H1 (cell line): ENCODE results near the gene MAPK11. TPM values are rescaled to one million over a fixed set of nuclear protein-coding genes. Genes with fewer than 3 reads are reported as not detected.

Experiments used
- CTCF ChIA-PET: fragments of 300-600 bp; sonication (Branson Sonifier 250); formaldehyde crosslinking; loops from one replicate; lab custom pipeline; 2021; ENCODE audit not compliant: partially characterized antibody; lab: Charles Lee
- POLR2A ChIA-PET: fragments of 300-600 bp; sonication (Branson Sonifier 250); formaldehyde crosslinking; loops from one replicate; lab custom pipeline; 2021; ENCODE audit warnings: inconsistent platforms; ENCODE audit not compliant: partially characterized antibody; lab: Charles Lee
- DNase-seq, 2 experiments: peaks; one replicate each; pipeline versions ENCODE4 v3.0.0 to v3.0.0-alpha.2; 2010 to 2022; ENCODE audit warnings: low spot score in 2 of 2, low read depth in 1 of 2, mixed read lengths in 1 of 2
- FAIRE-seq: peaks from 2 replicates; lab custom pipeline; 2011; peaks lifted over from hg19 to GRCh38; lab: Jason Lieb, UNC
- H2AFZ ChIP-seq: 2 replicates; pipeline ENCODE4 v1.8.1; 2012; ENCODE audit warnings: low read length, inconsistent platforms
- H2AK5ac ChIP-seq: 2 replicates; pipeline ENCODE4 v1.6.1; 2013; ENCODE audit warnings: low read depth, low read length
- H2BK120ac ChIP-seq: replicated peaks from 2 replicates; pipeline ENCODE3; 2013; ENCODE audit warnings: low read depth, low read length, inconsistent platforms
- H2BK12ac ChIP-seq: 2 replicates; pipeline ENCODE4 v1.6.1; 2013; ENCODE audit warnings: low read depth, low read length
- H2BK15ac ChIP-seq: 2 replicates; pipeline ENCODE4 v1.6.1; 2013; ENCODE audit warnings: low read length
- H2BK20ac ChIP-seq: 2 replicates; pipeline ENCODE4 v1.6.1; 2013; ENCODE audit warnings: low read length
- H2BK5ac ChIP-seq: 2 replicates; pipeline ENCODE4 v1.6.1; 2013; ENCODE audit warnings: low read depth, low read length
- H3K14ac ChIP-seq: 2 replicates; pipeline ENCODE4 v1.6.1; 2013; ENCODE audit warnings: inconsistent platforms; ENCODE audit not compliant: insufficient read length
- H3K18ac ChIP-seq: 2 replicates; pipeline ENCODE4 v1.6.1; 2013; ENCODE audit warnings: low read length; ENCODE audit errors: extremely low read depth
- H3K23ac ChIP-seq: 2 replicates; pipeline ENCODE4 v1.6.1; 2013; ENCODE audit warnings: inconsistent platforms; ENCODE audit not compliant: insufficient read length
- H3K23me2 ChIP-seq: 2 replicates; pipeline ENCODE4 v1.6.1; 2013; ENCODE audit warnings: low read depth, low read length
- H3K27ac ChIP-seq: 2 replicates; pipeline ENCODE4 v1.6.1; 2011; ENCODE audit warnings: low read depth, low read length, inconsistent platforms
- H3K27me3 ChIP-seq, 4 experiments: replicated peaks in 1 of 4; 1 replicate in 1 of 4; 2 replicates in 3 of 4; pipeline versions ENCODE4 v1.6.1 to v1.8.1; 2011 to 2013; ENCODE audit warnings: low read length in 3 of 4, mild to moderate bottlenecking in 3 of 4, inconsistent platforms in 2 of 4, mixed read lengths in 2 of 4, moderate library complexity in 1 of 4; ENCODE audit not compliant: control insufficient read depth in 3 of 4, insufficient read depth in 3 of 4; ENCODE audit errors: extremely low read depth in 1 of 4
- H3K36me3 ChIP-seq, 4 experiments: 2 replicates each; pipeline versions ENCODE4 v1.6.1 to v1.8.1; 2011 to 2013; ENCODE audit warnings: mild to moderate bottlenecking in 4 of 4, low read length in 3 of 4, moderate library complexity in 2 of 4, control low read depth in 1 of 4, inconsistent platforms in 1 of 4; ENCODE audit not compliant: insufficient read depth in 4 of 4, control insufficient read depth in 2 of 4
- H3K4ac ChIP-seq: replicated peaks from 2 replicates; pipeline ENCODE3; 2013; ENCODE audit warnings: low read length, low read depth, mixed read lengths, inconsistent platforms; ENCODE audit not compliant: insufficient read length
- H3K4me1 ChIP-seq, 4 experiments: replicated peaks in 1 of 4; 1 replicate in 1 of 4; 2 replicates in 3 of 4; pipeline versions ENCODE4 v1.6.1 to v1.8.1; 2011 to 2013; ENCODE audit warnings: low read length in 3 of 4, inconsistent platforms in 2 of 4, mixed read lengths in 1 of 4; ENCODE audit not compliant: insufficient read depth in 4 of 4, control insufficient read depth in 3 of 4
- H3K4me2 ChIP-seq, 2 experiments: 2 replicates each; pipeline versions ENCODE4 v1.6.1 to v1.8.1; 2011 to 2013; ENCODE audit warnings: low read depth in 2 of 2, low read length in 2 of 2, control low read depth in 1 of 2, inconsistent platforms in 1 of 2, mild to moderate bottlenecking in 1 of 2; ENCODE audit not compliant: insufficient read depth in 1 of 2
- H3K4me3 ChIP-seq, 4 experiments: fragments of 200-600, 300-600 bp in 1 of 4; sonication (generic), shearing (Covaris generic), sonication (Bioruptor Twin) in 1 of 4; 2 replicates each; pipeline versions ENCODE4 v1.5.1 to v1.8.1; 2011 to 2016; ENCODE audit warnings: low read length in 4 of 4, low read depth in 3 of 4, control low read depth in 2 of 4, inconsistent platforms in 2 of 4, mild to moderate bottlenecking in 2 of 4, mixed read lengths in 1 of 4, moderate library complexity in 1 of 4; ENCODE audit not compliant: insufficient read depth in 2 of 4; ENCODE audit errors: extremely low read depth in 1 of 4
- H3K56ac ChIP-seq: replicated peaks from 2 replicates; pipeline ENCODE3; 2013; ENCODE audit warnings: low read depth, mild to moderate bottlenecking, mixed read lengths, low read length, inconsistent platforms; ENCODE audit not compliant: insufficient read length
- H3K79me1 ChIP-seq: 2 replicates; pipeline ENCODE4 v1.6.1; 2013; ENCODE audit warnings: low read depth, low read length, control low read depth
- H3K79me2 ChIP-seq, 2 experiments: 2 replicates each; pipeline versions ENCODE4 v1.6.1 to v1.8.1; 2012 to 2013; ENCODE audit warnings: low read length in 2 of 2, mild to moderate bottlenecking in 2 of 2, inconsistent platforms in 1 of 2; ENCODE audit not compliant: insufficient read depth in 2 of 2, control insufficient read depth in 1 of 2
- H3K9ac ChIP-seq, 4 experiments: replicated peaks in 1 of 4; 1 replicate in 1 of 4; 2 replicates in 3 of 4; pipeline versions ENCODE4 v1.6.1 to v1.8.1; 2011 to 2013; ENCODE audit warnings: low read depth in 3 of 4, low read length in 3 of 4, control low read depth in 2 of 4, mild to moderate bottlenecking in 2 of 4, moderate library complexity in 2 of 4, inconsistent platforms in 1 of 4; ENCODE audit errors: extremely low read depth in 1 of 4
- H3K9me3 ChIP-seq, 2 experiments: 2 replicates each; pipeline versions ENCODE4 v1.6.1 to v1.8.1; 2012 to 2013; ENCODE audit warnings: mild to moderate bottlenecking in 2 of 2, moderate library complexity in 2 of 2, control low read depth in 1 of 2, inconsistent platforms in 1 of 2, low read depth in 1 of 2, low read length in 1 of 2, mixed read lengths in 1 of 2; ENCODE audit not compliant: insufficient read depth in 2 of 2
- H4K20me1 ChIP-seq, 2 experiments: replicated peaks in 1 of 2; 2 replicates each; pipeline versions ENCODE3 to v1.8.1; 2011 to 2013; ENCODE audit warnings: inconsistent platforms in 2 of 2, low read length in 2 of 2, mild to moderate bottlenecking in 1 of 2; ENCODE audit not compliant: insufficient read depth in 2 of 2, control insufficient read depth in 1 of 2
- H4K5ac ChIP-seq: 2 replicates; pipeline ENCODE4 v1.6.1; 2013; ENCODE audit warnings: low read length, low read depth, mixed read lengths, inconsistent platforms; ENCODE audit not compliant: insufficient read length
- H4K8ac ChIP-seq: 2 replicates; pipeline ENCODE4 v1.8.0; 2013; ENCODE audit warnings: mild to moderate bottlenecking, moderate library complexity, low read length, inconsistent platforms; ENCODE audit not compliant: insufficient read depth; ENCODE audit errors: extremely low read depth
- H4K91ac ChIP-seq: replicated peaks from 2 replicates; pipeline ENCODE3; 2013; ENCODE audit warnings: low read length, mixed read lengths, inconsistent platforms; ENCODE audit not compliant: insufficient read length
- ASH2L ChIP-seq: fragments of 200-600, 300-600 bp; sonication (generic); IDR thresholded peaks from one replicate; pipeline ENCODE4 v1.7.1; 2017; ENCODE audit warnings: low read length
- BACH1 ChIP-seq: IDR thresholded peaks from 2 replicates; pipeline ENCODE4 v1.6.1; 2012; ENCODE audit warnings: low read length, improper control_type of control experiment
- BCL11A ChIP-seq, 2 experiments: IDR thresholded peaks; one replicate each; pipeline ENCODE4 v1.6.1; 2011; ENCODE audit warnings: low read depth in 2 of 2, low read length in 2 of 2, mild to moderate bottlenecking in 2 of 2
- EP300 ChIP-seq, 2 experiments: IDR thresholded peaks; 1 replicate in 1 of 2; 2 replicates in 1 of 2; pipeline ENCODE4 v1.6.1; 2011 to 2012; ENCODE audit warnings: low read depth in 2 of 2, low read length in 2 of 2, mild to moderate bottlenecking in 2 of 2, borderline replicate concordance in 1 of 2, inconsistent platforms in 1 of 2, moderate library complexity in 1 of 2
- EZH2 ChIP-seq: fragments of 200-600 bp; sonication (generic); IDR thresholded peaks from 2 replicates; pipeline ENCODE4 v1.7.1; 2012; ENCODE audit warnings: low read depth, mild to moderate bottlenecking, moderate library complexity, low read length, inconsistent platforms; ENCODE audit not compliant: severe bottlenecking
- KDM5A ChIP-seq: fragments of 200-600 bp; IDR thresholded peaks from 2 replicates; pipeline ENCODE4 v1.7.1; 2012; ENCODE audit warnings: mild to moderate bottlenecking, low read length, inconsistent platforms, mixed read lengths
- MAX ChIP-seq: IDR thresholded peaks from 2 replicates; pipeline ENCODE4 v1.6.1; 2012; ENCODE audit warnings: inconsistent platforms
- POU5F1 ChIP-seq: IDR thresholded peaks from 2 replicates; pipeline ENCODE4 v1.6.1; 2011; ENCODE audit warnings: low read depth, mild to moderate bottlenecking, low read length, moderate library complexity
- SIX5 ChIP-seq: IDR thresholded peaks from 2 replicates; pipeline ENCODE4 v1.6.1; 2011; ENCODE audit warnings: mild to moderate bottlenecking, low read depth, low read length
- SP4 ChIP-seq: IDR thresholded peaks from 2 replicates; pipeline ENCODE4 v1.6.1; 2012; ENCODE audit warnings: low read length, inconsistent platforms
- USF2 ChIP-seq: IDR thresholded peaks from 2 replicates; pipeline ENCODE4 v1.6.1; 2011; ENCODE audit warnings: low read length, improper control_type of control experiment
- WGBS, 2 experiments: shearing (Covaris generic) in 1 of 2; methylation state at CpG; one replicate each; pipeline versions ENCODE4 v1.1.6 to v1.1.7; 2013 to 2015; ENCODE audit warnings: low lambda C conversion rate in 2 of 2, mixed read lengths in 2 of 2, inconsistent platforms in 1 of 2, low coverage in 1 of 2, missing lambda C conversion rate in 1 of 2; ENCODE audit not compliant: insufficient replicate concordance in 2 of 2, insufficient coverage in 1 of 2, insufficient read length in 1 of 2; ENCODE audit errors: extremely low coverage in 1 of 2, missing lambda C conversion rate in 1 of 2; 5-methylcytosine and 5-hydroxymethylcytosine counted together
- polyA plus RNA-seq, 7 experiments: library from polyadenylated mRNA; depleted of rRNA in 3 of 7; stranded (reverse) in 5 of 7; unstranded in 2 of 7; fragments of >200 nt in 5 of 7; fragments of 200-250 nt in 2 of 7; gene quantifications; 1 replicate in 5 of 7; 2 replicates in 1 of 7; 4 replicates in 1 of 7; pipeline versions ENCODE4 v1.2.1 to v1.2.3, GENCODE V29; 2011 to 2013; ENCODE audit warnings: missing spikeins in 2 of 7, mixed read lengths in 2 of 7
- total RNA-seq: library from RNA; stranded (reverse); fragmentation: NEBNext Ultra II Directional; extraction: Animal tissue kit (Norgen Biotek cat#: 25700); gene quantifications from 2 replicates; pipeline ENCODE4 v1.2.1, GENCODE V29; 2021

MAPK11 gene
- total and polyA plus RNA-seq, 2 of the 8 experiments (the other 6 are each of a cell fraction or from before 2014, with no cell fraction given), result 0.70 to 1.5 TPM

- Histone ChIP-seq H3K27ac (no peak overlapping the region), H2BK15ac (no peak overlapping the region), H4K20me1 (peaks cover 9 to 30% of the 10 kb centered on the region in 2 experiments), H3K23me2 (no peaks in the 10 kb centered on the region), H3K14ac (no peak overlapping the region), H3K56ac (no peak overlapping the region), H2BK120ac (no peak overlapping the region), H2AK5ac (no peak overlapping the region), H4K5ac (no peak overlapping the region), H2AFZ (no peak overlapping the region), H3K79me1 (peaks cover 1% of the 10 kb centered on the region; the same call in 1 of the 2 replicates), H3K4ac (no peak overlapping the region), H4K91ac (no peak overlapping the region), H3K4me2 (no peak overlapping the region), H3K4me1 (peaks cover 0 to 11% (median 2%) of the 10 kb centered on the region in 4 experiments; a peak in 3 of 7 replicates), H3K9ac (no peak overlapping the region), H3K9me3 (no peaks in the 10 kb centered on the region; a peak in 1 of 4 replicates), H3K18ac (no peak overlapping the region), H2BK12ac (no peak overlapping the region), H3K23ac (no peak overlapping the region), H2BK5ac (no peak overlapping the region), H3K4me3 (no peak overlapping the region), H4K8ac (no peak overlapping the region), H3K79me2 (peaks cover 0 to 11% of the 10 kb centered on the region in 2 experiments; a peak in 1 of 4 replicates), H2BK20ac (no peak overlapping the region), H3K36me3 (peaks cover 8 to 48% (median 32%) of the 10 kb centered on the region in 4 experiments), H3K27me3 (no peaks in the 10 kb centered on the region)
- no peak for FAIRE-seq
- no peak for TF ChIP-seq BACH1
- no peak for TF ChIP-seq EZH2
- no peak for TF ChIP-seq MAX
- TF ChIP-seq SIX5, result no peak
- no peak for TF ChIP-seq ASH2L
- TF ChIP-seq BCL11A (IDR thresholded peaks at IDR 0.05; ENCODE audit: low read depth in 2 of 2, low read length in 2 of 2), result no peak
- no peak for TF ChIP-seq POU5F1
- TF ChIP-seq USF2, result no peak
- TF ChIP-seq KDM5A, result no peak
- no peak for TF ChIP-seq SP4
- TF ChIP-seq EP300 (IDR thresholded peaks at IDR 0.05; ENCODE audit: borderline replicate concordance in 1 of 2, low read depth in 2 of 2, low read length in 2 of 2), result no peak
- WGBS, 2 experiments, result 94% methylated on average over 15 of the region's 15 CpGs; no CpG with 5 or more reads in 1 of the 2 experiments
- ChIA-PET CTCF (interaction anchor here (0.7 kb wide), 1 partner anchor 60 kb away, joined by 3 read pairs; no protein-coding TSS in a partner anchor), POLR2A (interaction anchor here (0.6 to 2.8 kb wide), 4 partner anchors 8 to 125 kb away, joined by 3 to 10 read pairs (median 5); no protein-coding TSS in a partner anchor)
- no peak for DNase-seq
These were observed 54.0 kb downstream of the MAPK11 start for GRCh38 chr22:50216055-50216683.
